Raji (cell line): ENCODE results near the gene SBK3.

ENCODE experiments used
- POLR2A ChIP-seq: IDR thresholded peaks from 2 replicates; pipeline ENCODE4 v1.6.1; 2011; ENCODE audit warnings: low read depth, low read length, control low read depth; ENCODE audit not compliant: insufficient read depth

The SBK3 gene

GRCh38 chr19:55549500-55550320 is 4.4 kb upstream of the SBK3 start:
- TF ChIP-seq POLR2A: no peak

- no peak for TF ChIP-seq POLR2A
Measured at GRCh38 chr19:55546822-55547614, 1.7 kb upstream of the SBK3 start.

GRCh38 chr19:55546011-55546410 is 668 bp upstream of the SBK3 start:
- no peak for TF ChIP-seq POLR2A

- TF ChIP-seq POLR2A: no peak
Measured at GRCh38 chr19:55544776-55545439, 435 bp downstream of the SBK3 start.

- no peak for TF ChIP-seq POLR2A
Measured at GRCh38 chr19:55544014-55544413, 1.3 kb downstream of the SBK3 start.

- TF ChIP-seq POLR2A: no peak
Measured at GRCh38 chr19:55543567-55543966, 1.8 kb downstream of the SBK3 start.

GRCh38 chr19:55542292-55542855 is 3.0 kb downstream of the SBK3 start:
- TF ChIP-seq POLR2A: no peak

- no peak for TF ChIP-seq POLR2A
Measured at GRCh38 chr19:55541091-55541490, 4.3 kb downstream of the SBK3 start.

GRCh38 chr19:55540619-55541018 is 4.7 kb downstream of the SBK3 start:
- TF ChIP-seq POLR2A: no peak

- no peak for TF ChIP-seq POLR2A
Measured at GRCh38 chr19:55539090-55539984, 6.0 kb downstream of the SBK3 start.

- no peak for TF ChIP-seq POLR2A
Measured at GRCh38 chr19:55538132-55538531, 7.2 kb downstream of the SBK3 start.

- no peak for TF ChIP-seq POLR2A
Measured at GRCh38 chr19:55537741-55538111, 7.6 kb downstream of the SBK3 start.

- no peak for TF ChIP-seq POLR2A
Measured at GRCh38 chr19:55536951-55537740, 8.2 kb downstream of the SBK3 start, which contains the start of gene SBK2. SBK2 (minus strand) TSS chr19:55537133; CDS start chr19:55536294, 839 bp downstream.
